Fibroblast of skin of left quadriceps (primary cell): Measurements from ENCODE around the gene CEP250.

Experiments used
- DNase-seq, 2 experiments: peaks; one replicate each; pipeline ENCODE4 v3.0.0-alpha.2; 2013; ENCODE audit warnings: low read depth in 2 of 2

Gene CEP250

GRCh38 chr20:35561671-35562070 is 106.3 kb downstream of the CEP250 start:
- DNase-seq, result no peak

DNA sequence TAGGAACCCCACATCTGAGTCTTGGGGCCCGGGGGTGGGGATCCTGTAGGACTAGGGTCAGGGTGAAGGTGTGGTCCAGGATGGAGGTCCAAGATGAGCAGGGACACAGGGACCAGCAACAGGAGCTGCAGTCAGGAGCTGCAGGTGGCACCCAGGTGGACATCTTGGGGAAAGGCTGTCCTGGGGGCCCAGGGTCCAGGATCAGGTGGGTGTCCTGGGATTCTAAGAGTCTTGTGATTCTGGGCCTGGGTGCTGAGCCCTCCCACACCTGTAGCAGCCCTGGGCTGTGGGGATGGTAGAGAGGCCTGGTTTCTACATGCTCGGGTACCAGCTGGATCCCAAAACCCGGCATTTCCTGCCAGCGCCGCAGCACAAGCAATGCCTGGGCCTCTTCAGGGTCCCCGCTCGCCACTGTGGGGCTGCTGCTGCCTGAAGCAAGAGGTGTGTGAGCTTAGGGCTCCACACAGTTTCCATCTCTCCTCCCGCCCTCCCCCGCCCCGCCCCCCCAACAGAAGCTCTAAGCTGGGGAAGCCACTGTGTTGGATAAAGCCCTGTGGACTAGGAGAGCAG is 107.2 kb downstream of the CEP250 start:
- no peak for DNase-seq

DNA sequence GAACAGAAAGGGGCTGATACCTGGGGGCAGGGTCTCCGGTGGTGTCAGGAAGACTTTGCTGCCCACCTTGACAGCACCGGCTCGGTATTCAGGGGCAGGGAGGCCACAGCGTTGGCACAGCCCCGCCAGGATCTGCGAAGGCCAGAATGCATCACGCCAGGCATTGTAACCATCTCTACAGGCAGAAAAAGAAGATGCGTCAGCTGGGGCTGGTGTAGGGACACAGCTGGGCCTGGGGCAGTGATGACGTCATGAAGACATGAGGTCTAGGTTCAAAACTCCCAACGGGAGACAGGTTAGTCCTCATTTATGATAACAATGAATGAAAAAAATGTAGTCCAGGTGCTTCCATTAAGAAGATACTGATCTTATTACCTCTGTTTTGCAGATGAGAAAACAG is 108.4 kb downstream of the CEP250 start:
- no peak for DNase-seq

DNA sequence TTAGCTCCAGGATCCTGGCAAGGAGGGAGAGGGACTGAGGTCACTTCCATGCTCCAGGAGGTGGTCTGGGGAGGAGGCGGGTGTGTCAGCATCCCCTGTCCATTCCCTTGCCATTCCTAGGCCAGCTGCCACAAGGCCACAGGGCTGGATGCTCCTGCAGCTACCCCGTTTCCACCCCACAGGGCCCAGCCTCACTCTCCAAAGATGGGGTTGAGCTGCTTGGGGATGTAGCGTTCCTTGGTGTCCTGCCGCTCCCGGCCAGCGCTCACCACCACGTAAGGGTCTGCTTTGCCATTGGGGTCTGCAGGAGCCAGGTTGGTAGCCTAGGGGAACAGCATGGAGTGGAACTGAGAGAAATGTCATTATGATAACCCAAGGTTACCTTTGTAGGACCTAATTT is 109.5 kb downstream of the CEP250 start:
- no peak for DNase-seq

DNA sequence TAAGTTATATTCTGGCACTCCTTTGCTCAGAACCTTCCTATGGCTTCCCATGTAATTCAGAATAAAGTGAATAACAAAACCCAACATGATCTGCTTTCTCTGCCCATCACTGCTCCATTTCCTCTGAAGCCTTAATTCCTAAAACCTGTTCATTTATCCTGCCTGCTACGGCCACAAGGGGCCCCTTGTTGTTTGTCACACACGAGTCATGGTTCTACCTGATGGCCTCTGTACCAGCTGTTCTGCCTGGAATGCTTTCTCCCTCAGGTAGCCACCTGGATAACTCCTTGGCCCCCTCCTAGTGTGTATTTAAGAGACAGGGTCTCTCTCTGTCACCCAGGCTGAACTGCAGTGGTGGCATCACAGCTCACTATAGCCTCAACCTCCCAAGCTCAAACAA is 113.2 kb downstream of the CEP250 start:
- DNase-seq, result no peak
